ENCODE data around the gene C2orf81.

The C2orf81 gene

GRCh38 chr2:74391580-74392448, 29.6 kb downstream of the C2orf81 start:
- Histone ChIP-seq H3K4me3 (peak overlapping the region; percentile 97 to 98), H3K36me3 (no peaks in the 10 kb centered on the region), H3K27me3 (no peaks in the 10 kb centered on the region), H3K27ac (peak overlapping the region; percentile 96), H3K4me1 (peaks cover 8 to 45% (median 32%) of the 10 kb centered on the region in 4 donors), H3K9me3 (no peaks in the 10 kb centered on the region)
- peak; percentile 91 to 95 for DNase-seq
- TF ChIP-seq CTCF (IDR thresholded peaks at IDR 0.05): peak; percentile 93 to 98
- intact Hi-C loops (cut with DNase I; ENCODE audit: low total_unique reads): no loop called here

- Histone ChIP-seq H3K4me3 (peak overlapping the region; percentile 97 to 98), H3K4me1 (peaks cover 8 to 50% (median 32%) of the 10 kb centered on the region in 4 donors), H3K27ac (peak overlapping the region; percentile 96), H3K9me3 (no peaks in the 10 kb centered on the region), H3K27me3 (no peaks in the 10 kb centered on the region), H3K36me3 (no peaks in the 10 kb centered on the region)
- no peak for TF ChIP-seq CTCF (IDR thresholded peaks at IDR 0.05)
- intact Hi-C loops (cut with DNase I; ENCODE audit: low total_unique reads): no loop called here
- no peak for DNase-seq
Measured at GRCh38 chr2:74391209-74391579, 30.2 kb downstream of the C2orf81 start.

- no peak for TF ChIP-seq CTCF (IDR thresholded peaks at IDR 0.05)
- intact Hi-C loops (cut with DNase I; ENCODE audit: low total_unique reads): no loop called here
- Histone ChIP-seq H3K9me3 (no peaks in the 10 kb centered on the region), H3K4me3 (peak overlapping the region; percentile 97 to 98), H3K4me1 (peaks cover 8 to 55% (median 32%) of the 10 kb centered on the region in 4 donors), H3K27me3 (no peaks in the 10 kb centered on the region), H3K36me3 (no peaks in the 10 kb centered on the region), H3K27ac (peak overlapping the region; percentile 96)
- no peak for DNase-seq
Measured at GRCh38 chr2:74390606-74391005, 30.8 kb downstream of the C2orf81 start.

- intact Hi-C loops (cut with DNase I; ENCODE audit: low total_unique reads): no loop called here
- peaks cover 14 to 82% (median 55%) of the 10 kb centered on the region in 4 donors for H3K4me1 ChIP-seq
- no peak overlapping the region for H3K4me3 ChIP-seq
- no peaks in the 10 kb centered on the region for H3K27me3 ChIP-seq
- no peaks in the 10 kb centered on the region for H3K36me3 ChIP-seq
- no peak for DNase-seq
- H3K9me3 ChIP-seq: no peaks in the 10 kb centered on the region
- peak overlapping the region; percentile 23 to 26 for H3K27ac ChIP-seq
- TF ChIP-seq CTCF (IDR thresholded peaks at IDR 0.05): no peak
Measured at GRCh38 chr2:74387346-74387745, 34.1 kb downstream of the C2orf81 start.

GRCh38 chr2:74385396-74385795, 36.0 kb downstream of the C2orf81 start:
- peaks cover 8 to 91% (median 61%) of the 10 kb centered on the region in 4 donors for H3K4me1 ChIP-seq
- no peak for TF ChIP-seq CTCF (IDR thresholded peaks at IDR 0.05)

More at GRCh38 chr2:74385396-74385795, 36.0 kb downstream of the C2orf81 start:
- intact Hi-C loops (cut with DNase I; ENCODE audit: low total_unique reads): no loop called here
- H3K9me3 ChIP-seq: no peaks in the 10 kb centered on the region
- DNase-seq: no peak
- H3K36me3 ChIP-seq: no peaks in the 10 kb centered on the region
- no peak overlapping the region for H3K4me3 ChIP-seq
- H3K27me3 ChIP-seq: no peaks in the 10 kb centered on the region
- H3K27ac ChIP-seq: peak overlapping the region in 1 of 2 donors; percentile 56

Measured in tibial artery (tissue), 4 donors.